Kidney (tissue), 14 donors: ENCODE results near the gene GRIK2. TPM values are rescaled to one million over a fixed set of nuclear protein-coding genes. Genes with fewer than 3 reads are reported as not detected.

Experiments
- DNase-seq, 5 donors: peaks; one replicate each; pipeline ENCODE4 v3.0.0-alpha.2; 2013 to 2020
- FAIRE-seq: peaks from 2 replicates; lab custom pipeline; 2012; peaks lifted over from hg19 to GRCh38; lab: Jason Lieb, UNC
- H3K27ac ChIP-seq, 2 donors: one replicate each; pipeline ENCODE4 v1.7.0; 2013; ENCODE audit warnings: low read depth in 2 of 2, low read length in 2 of 2, inconsistent platforms in 1 of 2
- H3K27me3 ChIP-seq: one replicate; pipeline ENCODE4 v1.7.1; 2013; ENCODE audit warnings: low read length, inconsistent platforms; ENCODE audit not compliant: control insufficient read depth, insufficient read depth
- H3K36me3 ChIP-seq, 3 donors: one replicate each; pipeline versions ENCODE4 v1.7.0 to v1.7.1; 2013; ENCODE audit warnings: low read length in 3 of 3, control low read depth in 1 of 3, inconsistent platforms in 1 of 3; ENCODE audit not compliant: insufficient read depth in 3 of 3, control insufficient read depth in 2 of 3
- H3K4me1 ChIP-seq, 3 donors: one replicate each; pipeline versions ENCODE4 v1.7.0 to v1.7.1; 2013; ENCODE audit warnings: low read length in 3 of 3, inconsistent platforms in 1 of 3, low read depth in 1 of 3; ENCODE audit not compliant: control insufficient read depth in 2 of 3, insufficient read depth in 2 of 3
- H3K4me3 ChIP-seq, 3 donors: one replicate each; pipeline versions ENCODE4 v1.7.0 to v1.8.1; 2013; ENCODE audit warnings: low read length in 3 of 3, control low read depth in 1 of 3, inconsistent platforms in 1 of 3
- H3K9ac ChIP-seq, 3 donors: one replicate each; pipeline versions ENCODE4 v1.7.0 to v1.7.1; 2013; ENCODE audit warnings: low read length in 3 of 3, control low read depth in 1 of 3, inconsistent platforms in 1 of 3
- H3K9me3 ChIP-seq, 3 donors: one replicate each; pipeline versions ENCODE4 v1.7.0 to v1.7.1; 2013; ENCODE audit warnings: low read length in 3 of 3, control low read depth in 1 of 3, inconsistent platforms in 1 of 3; ENCODE audit not compliant: control insufficient read depth in 2 of 3, insufficient read depth in 1 of 3
- intact Hi-C: fragments of 100-400 bp; cut with DNase I; formaldehyde crosslinking; loops from one replicate; pipeline ENCODE4 v1.11.1; 2022
- polyA plus RNA-seq: library from polyadenylated mRNA; stranded (reverse); fragments of 350-450 nt; fragmentation: Illumina TruSeq; extraction: RNeasy Lipid Tissue Mini Kit (QIAGEN cat#74804); gene quantifications from one replicate; pipeline ENCODE4 v1.2.3, GENCODE V29; 2014; ENCODE audit warnings: low read depth, low replicate concordance; ENCODE audit not compliant: insufficient read depth
- total RNA-seq: library from RNA; stranded (reverse); fragmentation: NEBNext Ultra II Directional; extraction: Animal tissue kit (Norgen Biotek cat#: 25700); gene quantifications from one replicate; pipeline ENCODE4 v1.2.1, GENCODE V29; 2021
- TF ChIP-seq, protein P1 (sequence below): IDR thresholded peaks from 3 replicates; pipeline ENCODE4 v1.5.1; 2012; ENCODE audit warnings: mild to moderate bottlenecking, moderate library complexity, borderline replicate concordance; ENCODE audit not compliant: insufficient read depth; ENCODE audit errors: extremely low read depth
- donor health status: control.
- donor health status: control.
- donor health status: control.
- donor health status: control.
- donor health status: control.
- donor health status: DM: yes; HTN: yes; CAD: no.
- donor health status: Normal renal cell carcinoma (clear cell type).

Gene GRIK2
- total and polyA plus RNA-seq, 2 donors from 2014 or later, result 0.82 to 1.4 TPM

DNA sequence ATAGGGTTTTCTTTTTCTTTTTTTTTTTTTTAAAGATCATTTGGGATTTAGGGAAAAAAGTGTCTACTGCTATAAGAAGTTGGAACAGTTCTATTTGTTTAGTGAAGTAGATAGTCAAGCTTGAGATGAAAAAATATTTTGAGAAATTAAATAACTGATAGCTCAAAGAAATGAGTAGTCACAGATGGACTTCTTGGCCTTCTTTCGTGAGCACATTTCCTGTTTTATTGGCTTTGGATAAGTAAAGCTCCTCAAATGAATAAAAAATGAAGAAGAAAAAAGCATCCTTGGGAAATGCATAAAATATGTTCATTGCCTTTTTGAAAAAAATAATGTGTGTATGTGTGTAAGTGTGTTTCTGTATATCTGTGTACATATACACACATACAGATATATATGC, 515.9 kb downstream of the GRIK2 start:
- H3K9ac ChIP-seq, result no peak overlapping the region
- H3K9me3 ChIP-seq, result no peaks in the 10 kb centered on the region
- TF ChIP-seq, protein P1, sequence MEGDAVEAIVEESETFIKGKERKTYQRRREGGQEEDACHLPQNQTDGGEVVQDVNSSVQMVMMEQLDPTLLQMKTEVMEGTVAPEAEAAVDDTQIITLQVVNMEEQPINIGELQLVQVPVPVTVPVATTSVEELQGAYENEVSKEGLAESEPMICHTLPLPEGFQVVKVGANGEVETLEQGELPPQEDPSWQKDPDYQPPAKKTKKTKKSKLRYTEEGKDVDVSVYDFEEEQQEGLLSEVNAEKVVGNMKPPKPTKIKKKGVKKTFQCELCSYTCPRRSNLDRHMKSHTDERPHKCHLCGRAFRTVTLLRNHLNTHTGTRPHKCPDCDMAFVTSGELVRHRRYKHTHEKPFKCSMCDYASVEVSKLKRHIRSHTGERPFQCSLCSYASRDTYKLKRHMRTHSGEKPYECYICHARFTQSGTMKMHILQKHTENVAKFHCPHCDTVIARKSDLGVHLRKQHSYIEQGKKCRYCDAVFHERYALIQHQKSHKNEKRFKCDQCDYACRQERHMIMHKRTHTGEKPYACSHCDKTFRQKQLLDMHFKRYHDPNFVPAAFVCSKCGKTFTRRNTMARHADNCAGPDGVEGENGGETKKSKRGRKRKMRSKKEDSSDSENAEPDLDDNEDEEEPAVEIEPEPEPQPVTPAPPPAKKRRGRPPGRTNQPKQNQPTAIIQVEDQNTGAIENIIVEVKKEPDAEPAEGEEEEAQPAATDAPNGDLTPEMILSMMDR, result no peak
- DNase-seq, result no peak
- H3K36me3 ChIP-seq, result no peaks in the 10 kb centered on the region
- H3K4me1 ChIP-seq, result no peaks in the 10 kb centered on the region
- FAIRE-seq, result no peak
- no peak overlapping the region for H3K27ac ChIP-seq
- H3K4me3 ChIP-seq, result no peak overlapping the region
- intact Hi-C loops, result no loop called here
- H3K27me3 ChIP-seq, result no peaks in the 10 kb centered on the region

DNA sequence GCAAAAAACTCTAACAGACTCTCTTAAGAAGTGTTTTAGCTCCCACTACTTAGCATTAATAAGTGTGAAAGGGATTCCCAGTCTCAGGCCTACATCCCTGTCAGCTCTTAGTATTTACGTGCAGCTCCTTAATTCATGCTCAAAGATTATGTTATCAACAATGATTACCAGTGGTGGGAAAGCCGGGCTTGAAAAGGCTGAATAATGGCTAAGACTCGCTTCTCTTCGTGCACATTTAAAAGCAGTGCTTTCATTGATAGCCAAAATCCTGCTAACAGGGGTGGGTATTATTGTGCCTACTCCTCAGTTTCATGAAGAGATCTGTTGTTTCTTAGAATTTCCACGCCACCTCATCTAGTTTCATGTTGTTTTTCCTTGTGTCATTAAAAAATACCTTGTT, 518.8 kb downstream of the GRIK2 start:
- no peak overlapping the region for H3K9ac ChIP-seq
- H3K4me3 ChIP-seq, result no peak overlapping the region
- no peak overlapping the region for H3K27ac ChIP-seq
- no peak for DNase-seq
- H3K9me3 ChIP-seq, result no peaks in the 10 kb centered on the region
- TF ChIP-seq, protein P1, result no peak
- H3K27me3 ChIP-seq, result no peaks in the 10 kb centered on the region
- FAIRE-seq, result no peak
- no peaks in the 10 kb centered on the region for H3K4me1 ChIP-seq
- H3K36me3 ChIP-seq, result no peaks in the 10 kb centered on the region
- intact Hi-C loops, result no loop called here

DNA sequence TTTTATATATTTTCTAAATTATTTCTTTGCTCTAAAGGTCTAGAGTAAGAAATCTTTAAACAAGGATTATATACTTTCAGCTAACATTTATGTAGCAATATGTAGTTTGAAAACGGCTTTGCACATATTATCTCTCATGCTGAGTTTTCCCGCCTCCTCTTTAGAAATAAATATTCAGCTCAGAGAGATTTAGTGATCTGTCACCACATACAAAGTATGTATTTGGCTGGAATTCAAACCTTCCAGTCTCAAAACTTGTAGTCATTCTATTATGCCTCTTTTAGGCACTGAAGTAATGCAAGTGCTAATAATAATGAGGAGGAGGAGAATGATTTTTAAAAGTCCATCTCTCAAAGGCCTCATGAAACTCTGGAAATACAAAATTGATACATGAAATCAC, 525.0 kb downstream of the GRIK2 start:
- Histone ChIP-seq H3K9ac (no peak overlapping the region), H3K36me3 (no peaks in the 10 kb centered on the region), H3K4me1 (no peaks in the 10 kb centered on the region), H3K27ac (no peak overlapping the region), H3K9me3 (no peaks in the 10 kb centered on the region), H3K27me3 (no peaks in the 10 kb centered on the region), H3K4me3 (no peak overlapping the region)
- DNase-seq (no peak), FAIRE-seq (no peak)
- TF ChIP-seq, protein P1, result no peak
- intact Hi-C loops, result no loop called here

DNA sequence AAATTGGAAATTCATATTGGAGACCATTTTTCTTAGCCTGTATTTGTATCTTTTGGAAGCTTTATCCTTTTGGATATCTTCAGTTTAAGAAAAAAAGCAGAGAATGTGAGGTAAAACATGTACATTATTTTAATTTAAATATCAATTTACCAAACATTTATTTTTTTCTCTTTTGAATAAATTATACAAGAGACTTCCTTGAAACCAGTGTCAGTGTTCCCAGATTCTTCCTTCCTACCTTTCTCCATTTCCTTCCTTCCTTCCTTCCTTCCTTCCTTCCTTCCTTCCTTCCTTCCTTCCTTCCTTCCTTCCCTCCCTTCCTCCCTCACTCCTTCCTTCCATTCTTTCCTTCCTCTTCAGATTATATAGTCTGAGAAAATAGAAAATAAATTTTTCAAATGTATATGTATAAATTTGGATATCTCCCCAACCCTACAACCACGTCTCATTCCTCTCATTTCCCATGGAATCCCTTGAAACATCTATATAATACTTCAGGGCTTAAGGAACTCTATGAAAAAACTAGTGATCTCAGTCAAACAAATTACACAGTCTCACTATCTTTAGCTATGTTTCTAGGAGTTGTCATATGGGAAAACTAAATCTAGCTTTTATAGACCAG, 528.4 kb downstream of the GRIK2 start:
- Histone ChIP-seq H3K9ac (no peak overlapping the region), H3K36me3 (no peaks in the 10 kb centered on the region), H3K4me3 (no peak overlapping the region), H3K27me3 (no peaks in the 10 kb centered on the region), H3K9me3 (no peaks in the 10 kb centered on the region), H3K4me1 (no peaks in the 10 kb centered on the region), H3K27ac (no peak overlapping the region)
- no peak for FAIRE-seq
- no peak for DNase-seq
- TF ChIP-seq, protein P1, result no peak
- intact Hi-C loops, result no loop called here
